OCI-LY3 (cell line): ENCODE data around the gene RNF217.

Experiments used
- EZH2phosphoT487 ChIP-seq: fragments of 200-600 bp; shearing (Covaris generic); IDR thresholded peaks from 2 replicates; pipeline ENCODE4 v1.6.1; 2018; ENCODE audit warnings: antibody characterized with exemption, mixed run types, low read depth
- TF ChIP-seq, protein P1 (sequence below): fragments of 200-600, 300-600 bp; sonication (generic); IDR thresholded peaks from 2 replicates; pipeline ENCODE4 v1.5.1; 2014; ENCODE audit warnings: antibody characterized with exemption, low read length, low read depth

DNA sequence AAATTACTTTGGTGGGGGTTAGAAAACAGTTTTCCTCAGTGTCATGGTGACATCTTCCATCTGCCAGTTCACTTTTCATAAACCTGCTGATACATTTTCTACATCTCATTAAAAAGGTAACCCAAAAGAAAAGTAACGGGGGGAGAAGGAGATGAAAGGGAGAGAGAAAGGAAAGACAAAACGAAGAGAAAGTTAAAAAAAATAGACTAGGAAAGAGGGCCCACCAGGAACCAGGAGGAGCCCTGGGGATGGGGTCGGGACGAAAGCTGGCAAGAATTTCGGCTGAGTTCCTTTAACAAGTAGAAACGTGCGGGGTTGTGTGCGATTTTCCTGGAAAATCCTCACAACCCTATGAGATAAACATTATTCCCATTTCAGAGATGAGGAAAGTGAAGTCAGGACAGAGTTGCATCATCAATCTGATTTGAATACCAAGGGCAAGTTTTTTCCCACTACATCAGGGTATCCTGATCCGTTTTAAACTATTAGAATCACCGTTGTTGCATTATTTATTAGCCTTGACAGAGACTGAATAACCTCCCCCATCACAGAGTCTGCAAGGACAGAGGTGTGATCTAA lies 137.9 kb downstream of the RNF217 start:
- TF ChIP-seq, protein P1, sequence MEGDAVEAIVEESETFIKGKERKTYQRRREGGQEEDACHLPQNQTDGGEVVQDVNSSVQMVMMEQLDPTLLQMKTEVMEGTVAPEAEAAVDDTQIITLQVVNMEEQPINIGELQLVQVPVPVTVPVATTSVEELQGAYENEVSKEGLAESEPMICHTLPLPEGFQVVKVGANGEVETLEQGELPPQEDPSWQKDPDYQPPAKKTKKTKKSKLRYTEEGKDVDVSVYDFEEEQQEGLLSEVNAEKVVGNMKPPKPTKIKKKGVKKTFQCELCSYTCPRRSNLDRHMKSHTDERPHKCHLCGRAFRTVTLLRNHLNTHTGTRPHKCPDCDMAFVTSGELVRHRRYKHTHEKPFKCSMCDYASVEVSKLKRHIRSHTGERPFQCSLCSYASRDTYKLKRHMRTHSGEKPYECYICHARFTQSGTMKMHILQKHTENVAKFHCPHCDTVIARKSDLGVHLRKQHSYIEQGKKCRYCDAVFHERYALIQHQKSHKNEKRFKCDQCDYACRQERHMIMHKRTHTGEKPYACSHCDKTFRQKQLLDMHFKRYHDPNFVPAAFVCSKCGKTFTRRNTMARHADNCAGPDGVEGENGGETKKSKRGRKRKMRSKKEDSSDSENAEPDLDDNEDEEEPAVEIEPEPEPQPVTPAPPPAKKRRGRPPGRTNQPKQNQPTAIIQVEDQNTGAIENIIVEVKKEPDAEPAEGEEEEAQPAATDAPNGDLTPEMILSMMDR: no peak
- no peak for TF ChIP-seq EZH2phosphoT487
